Neural cell (in vitro differentiated cells): ENCODE data around the gene RERE. TPM values are rescaled to one million over a fixed set of nuclear protein-coding genes. Genes with fewer than 3 reads are reported as not detected.

Source experiments
- H2AFZ ChIP-seq: fragments of 200-600, 300-800 bp; sonication (generic), shearing (Covaris generic); 2 replicates; pipeline ENCODE4 v1.6.0; 2014; ENCODE audit warnings: low read depth, mild to moderate bottlenecking, antibody characterized with exemption, low read length, moderate library complexity
- H3F3A ChIP-seq: fragments of 200-600 bp; shearing (Covaris generic); 2 replicates; pipeline ENCODE4 v1.6.1; 2016; ENCODE audit warnings: mild to moderate bottlenecking, moderate library complexity, mixed read lengths, antibody characterized with exemption, low read length; ENCODE audit not compliant: insufficient read depth, poor library complexity, severe bottlenecking
- H3K27ac ChIP-seq: fragments of 200-600, 300-800 bp; sonication (generic), shearing (Covaris generic); 2 replicates; pipeline ENCODE4 v1.5.1; 2014; ENCODE audit warnings: mild to moderate bottlenecking, low read length, moderate library complexity
- H3K27me3 ChIP-seq: fragments of 300-800, 200-600 bp; sonication (generic), shearing (Covaris generic); 2 replicates; pipeline ENCODE4 v1.6.0; 2014; ENCODE audit warnings: mild to moderate bottlenecking, low read depth, low read length, moderate library complexity; ENCODE audit not compliant: insufficient read depth
- H3K36me3 ChIP-seq: fragments of 300-800, 200-600 bp; sonication (generic), shearing (Covaris generic); 2 replicates; pipeline ENCODE4 v1.5.1; 2014; ENCODE audit warnings: mild to moderate bottlenecking, antibody characterized with exemption, low read length, moderate library complexity; ENCODE audit not compliant: insufficient read depth
- H3K4me2 ChIP-seq: fragments of 300-800, 200-600 bp; sonication (generic), shearing (Covaris generic); 2 replicates; pipeline ENCODE4 v1.6.0; 2014; ENCODE audit warnings: mild to moderate bottlenecking, low read length
- H3K4me3 ChIP-seq: fragments of 300-800, 200-600 bp; sonication (generic), shearing (Covaris generic); 2 replicates; pipeline ENCODE4 v1.5.1; 2014; ENCODE audit warnings: mild to moderate bottlenecking, low read length, moderate library complexity
- H3K79me2 ChIP-seq: fragments of 200-600 bp; shearing (Covaris generic); replicated peaks from 2 replicates; pipeline ENCODE4 v1.6.0; 2014; ENCODE audit warnings: mild to moderate bottlenecking, low read length, moderate library complexity; ENCODE audit not compliant: insufficient read depth
- H3K9ac ChIP-seq: fragments of 300-800, 200-600 bp; sonication (generic), shearing (Covaris generic); 2 replicates; pipeline ENCODE4 v1.6.1; 2016; ENCODE audit warnings: mild to moderate bottlenecking, low read length, mixed read lengths
- H3K9me2 ChIP-seq: fragments of 200-600 bp; shearing (Covaris generic); 2 replicates; pipeline ENCODE4 v1.6.1; 2016; ENCODE audit warnings: mild to moderate bottlenecking, low read length, mixed read lengths; ENCODE audit not compliant: insufficient read depth
- H3K9me3 ChIP-seq: fragments of 200-600, 300-800 bp; sonication (generic), shearing (Covaris generic); 2 replicates; pipeline ENCODE4 v1.6.1; 2016; ENCODE audit warnings: mild to moderate bottlenecking, mixed run types, low read length, moderate library complexity, mixed read lengths
- H4K20me1 ChIP-seq: fragments of 200-600 bp; shearing (Covaris generic); 2 replicates; pipeline ENCODE4 v1.6.1; 2016; ENCODE audit warnings: mild to moderate bottlenecking, mixed run types; ENCODE audit not compliant: insufficient read depth
- EP300 ChIP-seq: fragments of 450-650 bp; conservative IDR thresholded peaks from 2 replicates; pipeline ENCODE4 v1.6.1; 2014; ENCODE audit warnings: antibody characterized with exemption, mild to moderate bottlenecking, moderate library complexity; ENCODE audit not compliant: poor library complexity, severe bottlenecking
- EZH2 ChIP-seq: fragments of 200-600, 300-800 bp; shearing (Covaris generic), sonication (generic); IDR thresholded peaks from 2 replicates; pipeline ENCODE4 v1.6.1; 2014; ENCODE audit warnings: antibody characterized with exemption, low read length, borderline replicate concordance, mild to moderate bottlenecking; ENCODE audit not compliant: insufficient read depth, poor library complexity, severe bottlenecking
- MXI1 ChIP-seq: fragments of 450-650 bp; conservative IDR thresholded peaks from 2 replicates; pipeline ENCODE4 v1.6.1; 2014; ENCODE audit warnings: antibody characterized with exemption, mild to moderate bottlenecking; ENCODE audit not compliant: poor library complexity, severe bottlenecking
- POLR2AphosphoS5 ChIP-seq: IDR thresholded peaks from 2 replicates; pipeline ENCODE4 v1.6.1; 2012
- RAD21 ChIP-seq: fragments of 450-650 bp; conservative IDR thresholded peaks from 2 replicates; pipeline ENCODE4 v1.6.1; 2014; ENCODE audit warnings: antibody characterized with exemption, mild to moderate bottlenecking, moderate library complexity
- REST ChIP-seq: IDR thresholded peaks from 2 replicates; pipeline ENCODE4 v1.6.1; 2012; ENCODE audit warnings: borderline replicate concordance
- SMC3 ChIP-seq: fragments of 450-650 bp; conservative IDR thresholded peaks from 2 replicates; pipeline ENCODE4 v1.6.1; 2014; ENCODE audit warnings: antibody characterized with exemption, mild to moderate bottlenecking, moderate library complexity; ENCODE audit not compliant: poor library complexity
- TAF1 ChIP-seq: IDR thresholded peaks from 2 replicates; pipeline ENCODE4 v1.6.1; 2012; ENCODE audit warnings: low read depth
- polyA plus RNA-seq: library from polyadenylated mRNA; depleted of rRNA; stranded (reverse); fragments of >200 nt; gene quantifications from 2 replicates; pipeline ENCODE4 v1.2.3, GENCODE V29; 2014
- TF ChIP-seq, protein P1 (sequence below): fragments of 450-650 bp; IDR thresholded peaks from 2 replicates; pipeline ENCODE4 v1.5.1; 2014; ENCODE audit warnings: antibody characterized with exemption, mild to moderate bottlenecking, moderate library complexity; ENCODE audit not compliant: poor library complexity, severe bottlenecking

RERE gene
- polyA plus RNA-seq, 1 donor from 2014 or later = 21.0 TPM

- H3K27me3 ChIP-seq = no peaks in the 10 kb centered on the region
- H3K9me2 ChIP-seq = no peaks in the 10 kb centered on the region
- H3F3A ChIP-seq = peaks cover 6% of the 10 kb centered on the region
- no peak overlapping the region for H3K4me2 ChIP-seq
- H3K9ac ChIP-seq = no peak overlapping the region
- peaks cover 2% of the 10 kb centered on the region for H4K20me1 ChIP-seq
- H3K79me2 ChIP-seq = peaks cover 21% of the 10 kb centered on the region
- no peak for TF ChIP-seq POLR2AphosphoS5
- TF ChIP-seq, protein P1, sequence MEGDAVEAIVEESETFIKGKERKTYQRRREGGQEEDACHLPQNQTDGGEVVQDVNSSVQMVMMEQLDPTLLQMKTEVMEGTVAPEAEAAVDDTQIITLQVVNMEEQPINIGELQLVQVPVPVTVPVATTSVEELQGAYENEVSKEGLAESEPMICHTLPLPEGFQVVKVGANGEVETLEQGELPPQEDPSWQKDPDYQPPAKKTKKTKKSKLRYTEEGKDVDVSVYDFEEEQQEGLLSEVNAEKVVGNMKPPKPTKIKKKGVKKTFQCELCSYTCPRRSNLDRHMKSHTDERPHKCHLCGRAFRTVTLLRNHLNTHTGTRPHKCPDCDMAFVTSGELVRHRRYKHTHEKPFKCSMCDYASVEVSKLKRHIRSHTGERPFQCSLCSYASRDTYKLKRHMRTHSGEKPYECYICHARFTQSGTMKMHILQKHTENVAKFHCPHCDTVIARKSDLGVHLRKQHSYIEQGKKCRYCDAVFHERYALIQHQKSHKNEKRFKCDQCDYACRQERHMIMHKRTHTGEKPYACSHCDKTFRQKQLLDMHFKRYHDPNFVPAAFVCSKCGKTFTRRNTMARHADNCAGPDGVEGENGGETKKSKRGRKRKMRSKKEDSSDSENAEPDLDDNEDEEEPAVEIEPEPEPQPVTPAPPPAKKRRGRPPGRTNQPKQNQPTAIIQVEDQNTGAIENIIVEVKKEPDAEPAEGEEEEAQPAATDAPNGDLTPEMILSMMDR = no peak
- no peak for TF ChIP-seq SMC3
- TF ChIP-seq RAD21 = no peak
- no peak for TF ChIP-seq TAF1
- TF ChIP-seq EZH2 = no peak
- no peak for TF ChIP-seq REST
- no peak for TF ChIP-seq MXI1
- no peak for TF ChIP-seq EP300
- H3K9me3 ChIP-seq = no peaks in the 10 kb centered on the region
- H3K27ac ChIP-seq = no peak overlapping the region
- no peak overlapping the region for H2AFZ ChIP-seq
- no peaks in the 10 kb centered on the region for H3K36me3 ChIP-seq
- no peak overlapping the region for H3K4me3 ChIP-seq
Observed at GRCh38 chr1:8458607-8459006, 358.8 kb downstream of the RERE start.

DNA sequence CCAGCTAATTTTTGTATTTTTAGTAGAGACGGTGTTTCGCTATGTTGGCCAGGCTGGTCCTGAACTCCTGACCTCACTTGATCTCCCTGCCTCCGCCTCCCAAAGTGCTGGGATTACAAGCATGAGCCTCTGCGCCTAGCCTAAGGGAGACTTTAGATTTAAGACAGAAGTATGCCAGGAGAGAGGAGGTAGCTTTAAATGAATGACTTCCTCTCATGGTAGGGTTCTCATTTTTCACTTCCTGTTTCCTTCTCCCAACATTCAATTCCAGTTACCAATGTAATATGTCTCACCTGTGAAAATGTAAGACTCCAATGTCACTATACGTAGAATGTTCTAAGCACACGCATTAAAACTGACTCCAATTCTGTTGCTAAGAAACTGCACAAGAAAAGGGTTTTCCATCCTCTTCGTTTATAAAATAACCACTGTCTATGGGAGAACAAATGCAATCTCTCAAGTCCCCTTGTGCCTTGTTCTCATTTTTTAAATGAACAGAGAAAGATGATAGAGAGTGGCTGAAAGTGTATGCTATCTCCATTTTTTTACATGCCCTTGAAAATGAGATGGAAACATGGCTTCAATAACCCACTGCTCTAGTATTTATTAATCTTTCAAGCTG lies 359.6 kb downstream of the RERE start:
- Histone ChIP-seq H3K36me3 (no peaks in the 10 kb centered on the region), H3K9me2 (no peaks in the 10 kb centered on the region), H3K79me2 (peaks cover 21% of the 10 kb centered on the region), H3K9me3 (no peaks in the 10 kb centered on the region), H3K27ac (no peak overlapping the region), H3K27me3 (no peaks in the 10 kb centered on the region), H3K9ac (no peak overlapping the region), H2AFZ (no peak overlapping the region), H3K4me2 (no peak overlapping the region), H3F3A (peaks cover 6% of the 10 kb centered on the region), H4K20me1 (peaks cover 2% of the 10 kb centered on the region), H3K4me3 (no peak overlapping the region)
- no peak for TF ChIP-seq EZH2
- TF ChIP-seq TAF1 = no peak
- no peak for TF ChIP-seq REST
- TF ChIP-seq, protein P1 = no peak
- no peak for TF ChIP-seq SMC3
- no peak for TF ChIP-seq MXI1
- no peak for TF ChIP-seq EP300
- no peak for TF ChIP-seq RAD21
- no peak for TF ChIP-seq POLR2AphosphoS5
